Breast epithelium (tissue), 4 donors: ENCODE results near the gene CCDC57. TPM values are rescaled to one million over a fixed set of nuclear protein-coding genes. Genes with fewer than 3 reads are reported as not detected.

Experiments used
- DNase-seq, 2 donors: peaks; one replicate each; pipeline ENCODE4 v3.0.0-alpha.2; 2019; ENCODE audit warnings: low spot score in 2 of 2
- H3K27ac ChIP-seq, 2 donors: fragments of 200-600 bp; sonication (generic) in 1 of 2; one replicate each; pipeline ENCODE4 v1.5.1; 2016 to 2019; ENCODE audit warnings: mild to moderate bottlenecking in 1 of 2
- H3K27me3 ChIP-seq, 2 donors: fragments of 200-600 bp; sonication (generic) in 1 of 2; one replicate each; pipeline versions ENCODE4 v1.5.1 to v1.6.0; 2017 to 2019; ENCODE audit warnings: control low read depth in 1 of 2, mild to moderate bottlenecking in 1 of 2
- H3K36me3 ChIP-seq: fragments of 200-600 bp; one replicate; pipeline ENCODE4 v1.5.1; 2019
- H3K4me1 ChIP-seq, 2 donors: fragments of 200-600 bp; sonication (generic); one replicate each; pipeline ENCODE4 v1.5.1; 2016 to 2019; ENCODE audit warnings: control low read depth in 1 of 2
- H3K4me3 ChIP-seq, 3 donors: fragments of 200-600 bp; sonication (generic); 1 replicate in 2 of 3; 2 replicates in 1 of 3; pipeline ENCODE4 v1.5.1; 2016 to 2019; ENCODE audit warnings: mild to moderate bottlenecking in 3 of 3, moderate library complexity in 2 of 3
- H3K9me3 ChIP-seq, 2 donors: fragments of 200-600 bp; sonication (generic) in 1 of 2; one replicate each; pipeline ENCODE4 v1.5.1; 2016 to 2019; ENCODE audit warnings: control low read depth in 1 of 2
- POLR2A ChIP-seq: fragments of 450-650 bp; IDR thresholded peaks from one replicate; pipeline ENCODE4 v1.6.1; 2016; ENCODE audit warnings: antibody characterized with exemption, mild to moderate bottlenecking, moderate library complexity
- POLR2AphosphoS5 ChIP-seq, 3 donors: sonication (generic); formaldehyde crosslinking; IDR thresholded peaks; one replicate each; pipeline ENCODE4 v1.6.1; 2017; ENCODE audit warnings: antibody characterized with exemption in 3 of 3
- intact Hi-C: fragments of 100-400 bp; cut with DNase I; formaldehyde crosslinking; loops from one replicate; pipeline ENCODE4 v1.15.1; 2023; ENCODE audit warnings: low total_unique reads
- total RNA-seq, 3 donors: library from RNA; depleted of rRNA; stranded (reverse); fragments of >200 nt; gene quantifications; one replicate each; pipeline ENCODE4 v1.1.0, GENCODE V29; 2016
- TF ChIP-seq, protein P1 (sequence below), 3 donors: fragments of 450-650 bp; IDR thresholded peaks; one replicate each; pipeline ENCODE4 v1.5.1; 2016 to 2017; ENCODE audit warnings: antibody characterized with exemption in 3 of 3, mild to moderate bottlenecking in 3 of 3, moderate library complexity in 3 of 3

CCDC57 gene
- total RNA-seq, 3 donors from 2014 or later: 13.4 to 56.9 (median 52.8) TPM

DNA sequence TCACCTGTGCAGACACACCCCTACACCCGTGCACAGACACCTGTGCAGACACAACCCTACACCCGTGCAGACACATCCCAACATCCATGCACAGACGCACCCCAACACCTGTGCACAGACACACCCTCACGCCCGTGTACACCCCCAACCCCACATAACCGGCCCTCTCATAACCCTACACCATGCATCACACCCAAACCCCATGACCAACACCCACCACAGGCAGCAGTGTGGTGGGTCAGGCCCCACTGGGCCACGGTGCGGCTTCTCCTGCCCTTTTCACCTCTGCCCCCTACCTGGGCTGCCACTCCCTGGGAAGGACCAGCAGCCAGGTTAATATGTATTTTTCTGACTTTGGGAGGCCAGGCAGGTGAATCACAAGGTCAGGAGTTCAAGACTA is 12.0 kb upstream of the CCDC57 start:
- Histone ChIP-seq H3K4me3 (no peak overlapping the region), H3K4me1 (peaks cover 0 to 7% of the 10 kb centered on the region in 2 donors), H3K9me3 (no peaks in the 10 kb centered on the region), H3K36me3 (no peaks in the 10 kb centered on the region), H3K27ac (no peak overlapping the region), H3K27me3 (peaks cover 3 to 4% of the 10 kb centered on the region in 2 donors)
- TF ChIP-seq POLR2A: no peak
- TF ChIP-seq, protein P1, sequence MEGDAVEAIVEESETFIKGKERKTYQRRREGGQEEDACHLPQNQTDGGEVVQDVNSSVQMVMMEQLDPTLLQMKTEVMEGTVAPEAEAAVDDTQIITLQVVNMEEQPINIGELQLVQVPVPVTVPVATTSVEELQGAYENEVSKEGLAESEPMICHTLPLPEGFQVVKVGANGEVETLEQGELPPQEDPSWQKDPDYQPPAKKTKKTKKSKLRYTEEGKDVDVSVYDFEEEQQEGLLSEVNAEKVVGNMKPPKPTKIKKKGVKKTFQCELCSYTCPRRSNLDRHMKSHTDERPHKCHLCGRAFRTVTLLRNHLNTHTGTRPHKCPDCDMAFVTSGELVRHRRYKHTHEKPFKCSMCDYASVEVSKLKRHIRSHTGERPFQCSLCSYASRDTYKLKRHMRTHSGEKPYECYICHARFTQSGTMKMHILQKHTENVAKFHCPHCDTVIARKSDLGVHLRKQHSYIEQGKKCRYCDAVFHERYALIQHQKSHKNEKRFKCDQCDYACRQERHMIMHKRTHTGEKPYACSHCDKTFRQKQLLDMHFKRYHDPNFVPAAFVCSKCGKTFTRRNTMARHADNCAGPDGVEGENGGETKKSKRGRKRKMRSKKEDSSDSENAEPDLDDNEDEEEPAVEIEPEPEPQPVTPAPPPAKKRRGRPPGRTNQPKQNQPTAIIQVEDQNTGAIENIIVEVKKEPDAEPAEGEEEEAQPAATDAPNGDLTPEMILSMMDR (IDR thresholded peaks at IDR 0.05): no peak
- TF ChIP-seq POLR2AphosphoS5 (IDR thresholded peaks at IDR 0.05): no peak
- no peak for DNase-seq
- intact Hi-C loops: no loop called here

- Histone ChIP-seq H3K9me3 (no peaks in the 10 kb centered on the region), H3K4me3 (no peak overlapping the region), H3K27ac (no peak overlapping the region), H3K4me1 (no peaks in the 10 kb centered on the region), H3K27me3 (peaks cover 0 to 2% of the 10 kb centered on the region in 2 donors), H3K36me3 (no peaks in the 10 kb centered on the region)
- intact Hi-C loops: no loop called here
- TF ChIP-seq POLR2AphosphoS5 (IDR thresholded peaks at IDR 0.05): no peak
- TF ChIP-seq, protein P1 (IDR thresholded peaks at IDR 0.05): no peak
- TF ChIP-seq POLR2A: no peak
- DNase-seq: no peak
These were observed 10.9 kb upstream of the CCDC57 start for GRCh38 chr17:82223517-82223916.

GRCh38 chr17:82222816-82223215 is 10.2 kb upstream of the CCDC57 start:
- H3K27ac ChIP-seq: no peak overlapping the region
- intact Hi-C loops: no loop called here
- peaks cover 0 to under 1% of the 10 kb centered on the region in 2 donors for H3K4me1 ChIP-seq
- no peaks in the 10 kb centered on the region for H3K36me3 ChIP-seq
- DNase-seq: no peak
- TF ChIP-seq POLR2AphosphoS5 (IDR thresholded peaks at IDR 0.05) (no peak), POLR2A (no peak)
- TF ChIP-seq, protein P1 (IDR thresholded peaks at IDR 0.05): no peak
- no peak overlapping the region for H3K4me3 ChIP-seq
- H3K9me3 ChIP-seq: no peaks in the 10 kb centered on the region
- H3K27me3 ChIP-seq: no peaks in the 10 kb centered on the region

DNA sequence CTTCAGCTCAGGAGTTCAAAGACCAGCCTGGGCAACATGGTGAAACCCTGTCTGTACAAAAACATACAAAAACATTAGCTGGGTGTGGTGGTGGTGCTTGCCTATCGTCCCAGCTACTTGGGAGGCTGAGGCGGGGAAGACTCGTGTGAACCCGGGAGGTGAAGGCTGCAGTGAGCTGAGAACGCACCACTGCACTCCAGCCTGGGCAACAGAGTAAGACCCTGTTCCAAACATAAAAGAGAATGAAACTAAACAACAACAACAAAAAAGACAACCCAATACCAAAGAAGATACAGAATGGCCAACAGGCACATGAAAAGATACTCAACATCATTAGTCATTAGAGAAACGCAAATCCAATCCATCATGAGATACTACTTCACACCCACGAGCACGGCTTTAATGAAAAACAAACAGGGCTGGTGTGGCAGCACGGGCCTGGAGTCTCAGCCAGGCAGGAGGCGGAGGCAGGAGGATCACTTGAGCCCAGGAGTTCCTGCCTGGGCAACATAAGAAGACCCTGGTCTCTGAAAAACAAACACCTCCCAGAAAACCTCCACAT is 8.8 kb upstream of the CCDC57 start:
- Histone ChIP-seq H3K27ac (no peak overlapping the region), H3K4me1 (peaks cover 6 to 12% of the 10 kb centered on the region in 2 donors), H3K4me3 (no peak overlapping the region), H3K27me3 (no peaks in the 10 kb centered on the region), H3K36me3 (no peaks in the 10 kb centered on the region), H3K9me3 (no peaks in the 10 kb centered on the region)
- no peak for DNase-seq
- intact Hi-C loops: no loop called here
- TF ChIP-seq POLR2A: no peak
- TF ChIP-seq, protein P1 (IDR thresholded peaks at IDR 0.05): no peak
- no peak for TF ChIP-seq POLR2AphosphoS5 (IDR thresholded peaks at IDR 0.05)

GRCh38 chr17:82219753-82220709 is 7.4 kb upstream of the CCDC57 start:
- Histone ChIP-seq H3K27ac (no peak overlapping the region), H3K36me3 (no peaks in the 10 kb centered on the region), H3K4me3 (no peak overlapping the region), H3K27me3 (no peaks in the 10 kb centered on the region), H3K4me1 (peaks cover 10 to 16% of the 10 kb centered on the region in 2 donors), H3K9me3 (no peaks in the 10 kb centered on the region)
- intact Hi-C loops: no loop called here
- DNase-seq: no peak
- no peak for TF ChIP-seq POLR2AphosphoS5 (IDR thresholded peaks at IDR 0.05)
- TF ChIP-seq, protein P1 (IDR thresholded peaks at IDR 0.05): no peak
- TF ChIP-seq POLR2A: no peak
